GM19397 (cell line): ENCODE data around the gene SVEP1.

Experiments
- ATAC-seq: cut with Tn5 transposase; IDR thresholded peaks from one replicate; pipeline ENCODE4 v1.9.1; 2021; ENCODE audit warnings: mild to moderate bottlenecking, moderate library complexity; ENCODE audit not compliant: unreplicated experiment

The SVEP1 gene

DNA sequence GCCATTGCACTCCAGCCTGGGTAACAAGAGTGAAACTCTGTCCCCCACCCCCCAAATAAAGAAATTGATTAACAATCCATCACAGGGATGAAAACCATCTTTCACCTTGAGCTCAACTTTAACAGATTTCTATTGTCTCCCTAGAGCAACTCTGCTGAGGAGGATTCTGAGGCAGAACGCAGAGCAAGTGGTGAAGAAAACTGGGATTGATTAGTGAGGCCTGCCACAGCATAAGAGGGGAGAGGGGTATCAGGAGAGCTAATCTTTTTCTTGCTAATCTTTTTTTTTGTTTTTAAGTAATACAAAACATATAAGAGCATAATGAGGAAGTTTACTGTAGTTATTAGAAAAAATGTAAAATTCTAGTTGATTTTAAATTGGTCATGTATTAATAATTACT lies 250.8 kb downstream of the SVEP1 start:
- ATAC-seq = no peak

DNA sequence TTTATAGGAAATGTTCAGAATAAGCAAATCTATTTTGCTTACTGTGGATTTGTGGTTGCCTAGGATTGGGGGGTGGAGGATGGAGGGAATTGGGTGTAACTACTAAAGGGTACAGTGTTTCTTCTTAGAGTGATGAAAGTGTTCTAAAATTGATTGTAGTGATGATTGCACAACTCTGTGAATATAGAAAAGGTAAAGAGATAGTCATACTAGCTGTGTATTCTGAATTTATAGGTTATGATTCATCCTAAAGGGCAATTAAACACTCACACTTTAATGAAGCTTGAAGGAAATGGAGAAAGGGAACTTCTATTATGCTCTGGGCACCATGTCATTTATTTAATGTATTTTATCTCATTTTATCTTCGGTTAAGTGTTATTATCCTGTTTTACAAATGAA lies 251.8 kb downstream of the SVEP1 start:
- ATAC-seq = no peak

DNA sequence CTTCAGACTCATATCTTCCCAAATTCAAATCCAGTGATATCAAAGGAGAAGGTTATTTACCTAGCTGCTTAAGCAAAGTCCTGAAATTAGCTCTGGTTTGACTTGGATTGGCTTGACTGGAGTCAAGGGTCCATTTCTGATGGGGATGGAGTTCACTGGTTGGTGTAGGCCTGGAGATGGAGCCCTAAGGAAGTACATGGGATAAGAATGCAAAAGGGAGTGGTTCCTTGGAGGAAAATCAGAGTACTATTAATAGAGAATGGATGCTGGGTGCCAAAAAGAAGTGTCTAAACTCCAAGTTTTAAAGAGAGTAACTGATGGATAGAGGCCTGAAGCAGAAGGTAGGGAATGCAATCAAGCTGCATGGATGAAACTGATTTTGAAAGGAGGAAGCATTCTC lies 255.7 kb downstream of the SVEP1 start:
- no peak for ATAC-seq

DNA sequence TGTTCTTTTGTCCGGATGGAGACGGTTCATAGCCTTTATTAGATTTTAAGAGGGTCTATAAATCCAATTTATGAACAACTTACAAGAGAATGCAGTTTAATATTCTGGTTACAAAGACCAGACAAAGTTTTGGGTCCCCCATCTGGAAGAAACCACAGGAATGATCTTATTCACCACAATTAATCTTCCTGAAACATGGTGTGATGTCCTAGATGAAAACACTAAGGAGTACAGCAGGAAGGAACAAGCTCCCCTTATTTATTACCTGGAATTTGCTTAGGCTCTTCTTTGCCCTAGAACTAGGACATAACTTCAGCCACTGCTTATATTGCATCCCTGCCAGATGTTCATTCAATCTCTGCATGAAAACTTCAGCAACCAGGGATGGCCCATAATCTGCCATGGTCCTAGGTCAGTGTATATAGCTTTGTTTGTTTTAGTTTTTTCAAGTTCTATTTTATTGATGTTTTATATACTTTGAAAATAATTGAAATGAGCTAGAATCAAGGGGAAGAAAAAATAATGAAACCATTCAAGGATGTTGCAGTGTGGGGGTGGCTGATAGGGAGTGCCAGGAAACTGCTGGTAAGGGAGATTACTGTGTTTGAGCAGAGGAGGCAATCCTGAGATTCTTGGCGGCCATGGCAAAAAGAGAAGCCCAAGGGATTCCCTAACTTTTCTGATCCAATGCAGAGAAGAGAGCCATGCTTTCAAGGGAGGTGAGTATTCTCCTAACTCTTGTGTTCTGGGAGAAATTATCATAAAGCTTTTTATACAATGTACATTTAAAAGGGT lies 258.7 kb downstream of the SVEP1 start:
- no peak for ATAC-seq

DNA sequence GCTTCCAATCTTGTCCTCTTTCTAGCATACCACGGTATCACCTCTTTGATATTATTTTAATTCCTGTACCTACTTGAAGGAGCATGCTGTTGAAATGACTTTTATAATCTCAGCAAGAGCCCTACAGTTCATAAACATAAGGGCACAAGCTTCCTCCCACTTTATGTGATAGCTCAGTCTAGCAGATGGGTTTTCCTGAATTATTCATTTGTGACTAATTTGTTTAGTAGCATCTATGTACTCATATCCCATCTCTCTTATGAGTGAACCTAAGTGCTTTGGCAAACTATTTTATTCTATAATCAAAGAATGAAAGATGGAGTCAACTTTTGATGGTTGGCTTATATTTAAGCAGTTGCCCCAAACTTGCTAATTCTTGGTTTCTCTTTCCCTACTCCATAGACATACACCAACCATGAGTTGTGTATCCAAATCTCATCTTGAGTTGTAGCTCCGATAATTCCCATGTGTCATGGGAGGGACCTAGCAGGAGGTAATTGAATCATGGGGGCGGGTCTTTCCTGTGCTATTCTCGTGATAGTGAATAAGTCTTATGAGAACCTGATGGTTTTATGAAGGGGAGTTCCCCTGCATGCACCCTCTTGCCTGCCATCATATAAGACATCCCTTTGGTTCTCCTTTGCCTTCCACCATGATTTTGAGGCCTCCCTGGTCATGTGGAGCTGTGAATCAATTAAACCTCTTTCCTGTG lies 259.6 kb downstream of the SVEP1 start:
- no peak for ATAC-seq

DNA sequence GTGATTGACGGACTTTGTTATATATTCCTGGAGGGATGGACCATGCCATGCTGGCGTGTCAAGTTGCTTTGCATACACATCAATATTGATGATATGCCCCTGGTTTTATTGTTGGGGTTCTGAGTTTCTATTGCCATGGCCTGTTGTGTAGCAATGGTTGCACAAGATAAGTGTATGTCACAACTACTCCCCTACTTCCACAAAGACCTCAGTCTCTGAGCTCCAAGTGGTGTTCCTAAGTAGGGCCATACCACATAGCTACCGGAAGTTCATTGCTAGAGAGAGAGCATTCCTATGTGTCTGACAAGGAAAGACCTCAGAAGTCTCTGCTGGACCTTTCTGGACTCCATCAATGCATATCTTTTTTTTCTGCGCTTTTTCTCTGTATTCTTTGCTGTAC lies 261.6 kb downstream of the SVEP1 start:
- ATAC-seq = no peak

DNA sequence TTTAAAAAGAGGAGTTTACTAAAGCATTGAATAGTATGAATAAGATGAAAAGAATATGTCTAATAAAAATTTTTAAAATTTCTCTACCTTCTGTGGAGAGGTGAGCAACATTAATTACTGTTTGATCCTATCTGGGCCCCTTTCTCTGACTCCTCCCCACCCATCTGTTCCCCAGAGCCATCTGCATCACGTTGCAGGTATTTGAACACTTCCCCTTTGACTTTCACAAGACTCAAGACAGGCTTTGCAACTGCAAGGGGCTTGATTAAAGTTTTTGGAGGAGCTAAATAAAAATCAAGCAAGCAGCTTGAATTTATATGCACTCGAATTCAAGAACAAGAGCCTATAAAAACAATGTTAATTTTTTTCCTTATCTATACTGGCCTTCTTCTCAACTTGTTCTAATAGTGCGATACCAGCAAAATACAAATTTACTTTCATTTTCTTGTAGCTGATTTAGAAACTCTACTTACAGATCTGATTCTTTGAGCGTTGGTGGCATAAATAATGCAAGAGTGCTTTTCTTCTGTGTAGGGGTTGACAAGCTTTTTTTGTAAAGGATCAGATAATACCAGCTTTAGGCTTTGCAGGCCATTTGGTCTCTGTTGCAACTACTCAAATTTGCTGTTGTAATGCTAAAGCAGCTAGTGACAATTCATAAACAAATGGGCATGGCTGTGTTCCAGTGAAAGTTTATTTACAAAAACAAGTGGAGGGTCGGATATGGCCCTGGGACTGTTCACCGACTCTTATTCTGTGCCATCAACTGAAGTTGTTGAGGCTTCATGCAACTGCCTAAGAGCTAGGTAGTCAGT lies 263.1 kb downstream of the SVEP1 start:
- peak; percentile 96 for ATAC-seq
